ENCODE results near the gene C16orf54. TPM values are rescaled to one million over a fixed set of nuclear protein-coding genes. Genes with fewer than 3 reads are reported as not detected.
"Not testable (repeated sequence)": the region's sequence is repeated elsewhere in the genome, so short reads cannot be mapped to it uniquely, and the experiment has no call there.

The C16orf54 gene
- total RNA-seq, 4 donors from 2014 or later, result 0.49 to 5.1 (median 0.97) TPM; not detected in 1

GRCh38 chr16:29779474-29779873 is 33.7 kb upstream of the C16orf54 start:
- Histone ChIP-seq H3K4me1 (no peaks in the 10 kb centered on the region), H3K27ac (no peak overlapping the region), H3K9me3 (no peaks in the 10 kb centered on the region), H3K27me3 (no peaks in the 10 kb centered on the region), H3K4me3 (no peak overlapping the region), H3K36me3 (no peaks in the 10 kb centered on the region)
- TF ChIP-seq CTCF (IDR thresholded peaks at IDR 0.05) (no peak), POLR2A (IDR thresholded peaks at IDR 0.05) (no peak)
- intact Hi-C loops (cut with DNase I; ENCODE audit: low total_unique reads), result no loop called here
- no peak for DNase-seq

GRCh38 chr16:29777576-29778350 is 32.0 kb upstream of the C16orf54 start, which contains the start of gene ZG16:
Gene ZG16, plus strand, starts transcription at chr16:29778256. Its CDS starts 1,011 bp downstream, at chr16:29779267.
- no peak within 1 kb of the TSS for H3K27ac ChIP-seq
- TF ChIP-seq CTCF (IDR thresholded peaks at IDR 0.05), result no peak
- no peak for TF ChIP-seq POLR2A (IDR thresholded peaks at IDR 0.05)
- no peak within 1 kb of the TSS for H3K4me3 ChIP-seq
- intact Hi-C loops (cut with DNase I; ENCODE audit: low total_unique reads), result no loop called here
- no peaks in the 10 kb centered on the region for H3K36me3 ChIP-seq
- no peaks in the 10 kb centered on the region for H3K9me3 ChIP-seq
- no peaks in the 10 kb centered on the region for H3K27me3 ChIP-seq
- H3K4me1 ChIP-seq, result no peaks in the 10 kb centered on the region
- DNase-seq, result no peak

DNA sequence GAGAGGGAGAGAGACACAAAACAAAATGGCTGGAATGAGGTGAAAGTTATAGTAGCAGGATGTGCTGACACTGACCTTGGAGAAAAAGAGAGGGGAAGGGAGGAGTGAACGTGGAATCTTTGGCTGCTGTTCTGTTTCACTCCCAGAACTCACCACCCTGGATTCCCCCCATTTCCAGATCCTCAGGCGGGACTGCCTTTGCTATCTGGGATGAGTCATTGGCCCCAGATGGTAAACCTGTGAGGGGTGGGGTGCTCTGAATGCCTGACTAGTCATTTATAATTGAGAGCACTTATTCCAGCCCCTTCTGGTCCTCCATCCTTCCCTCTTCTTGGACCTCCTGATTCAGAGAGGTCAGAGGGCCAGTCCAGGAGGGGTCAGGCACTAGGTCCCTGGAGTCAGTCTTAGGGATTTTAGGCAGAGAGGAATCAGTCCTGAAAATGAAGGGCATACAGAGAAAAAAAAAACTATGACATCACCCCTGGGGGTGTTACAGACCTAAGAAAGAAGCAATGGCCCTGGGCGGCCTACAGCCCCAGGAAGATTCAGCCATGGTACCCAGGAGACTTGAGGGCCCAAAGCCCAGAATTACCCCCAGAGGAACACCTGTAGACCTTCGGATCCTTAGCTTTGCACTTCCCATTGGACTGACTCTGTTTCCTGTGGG is 30.1 kb upstream of the C16orf54 start:
- Histone ChIP-seq H3K27ac (no peak overlapping the region), H3K9me3 (no peaks in the 10 kb centered on the region), H3K4me1 (no peaks in the 10 kb centered on the region), H3K27me3 (no peaks in the 10 kb centered on the region), H3K4me3 (no peak overlapping the region), H3K36me3 (no peaks in the 10 kb centered on the region)
- TF ChIP-seq CTCF (IDR thresholded peaks at IDR 0.05), result no peak
- no peak for TF ChIP-seq POLR2A (IDR thresholded peaks at IDR 0.05)
- DNase-seq, result no peak
- intact Hi-C loops (cut with DNase I; ENCODE audit: low total_unique reads), result no loop called here

- Histone ChIP-seq H3K9me3 (no peaks in the 10 kb centered on the region), H3K36me3 (no peaks in the 10 kb centered on the region), H3K4me1 (no peaks in the 10 kb centered on the region), H3K4me3 (no peak overlapping the region), H3K27ac (no peak overlapping the region), H3K27me3 (no peaks in the 10 kb centered on the region)
- no peak for TF ChIP-seq POLR2A (IDR thresholded peaks at IDR 0.05)
- TF ChIP-seq CTCF (IDR thresholded peaks at IDR 0.05), result no peak
- intact Hi-C loops (cut with DNase I; ENCODE audit: low total_unique reads), result no loop called here
- DNase-seq, result no peak
Measured at GRCh38 chr16:29774730-29775129, 28.9 kb upstream of the C16orf54 start.

- H3K9me3 ChIP-seq; H3K36me3 ChIP-seq; H3K27me3 ChIP-seq; H3K4me1 ChIP-seq; DNase-seq; H3K4me3 ChIP-seq; intact Hi-C loops (cut with DNase I; ENCODE audit: low total_unique reads); H3K27ac ChIP-seq: not testable (repeated sequence)
Measured at GRCh38 chr16:29772330-29772729, 26.5 kb upstream of the C16orf54 start.
